Activated T-cell treated with anti-CD3 and anti-CD28 coated beads, Interleukin-2, amount 50 U/mL, for 4 hours (primary cell): ENCODE measurements around the gene PSEN1. TPM values are rescaled to one million over a fixed set of nuclear protein-coding genes. Genes with fewer than 3 reads are reported as not detected.

Experiments
- ATAC-seq, 2 donors: fragments of 200-7000 bp; cut with Tn5 transposase; one replicate each; pipeline ENCODE4 v1.10.0; 2021
- DNase-seq: peaks from one replicate; pipeline ENCODE4 v3.0.0-alpha.2; 2020
- H3K27me3 Mint-ChIP-seq: one replicate; pipeline ENCODE4 v1.8.0; 2021; ENCODE audit warnings: low read depth, mixed read lengths
- H3K36me3 Mint-ChIP-seq: one replicate; pipeline ENCODE4 v1.8.0; 2022; ENCODE audit warnings: mixed read lengths; ENCODE audit not compliant: insufficient read depth
- H3K4me1 Mint-ChIP-seq: one replicate; pipeline ENCODE4 v1.8.0; 2021; ENCODE audit warnings: low read depth, mixed read lengths
- H3K4me3 Mint-ChIP-seq: one replicate; pipeline ENCODE4 v1.8.0; 2021; ENCODE audit warnings: mild to moderate bottlenecking, moderate library complexity, mixed read lengths
- H3K9me3 Mint-ChIP-seq: one replicate; pipeline ENCODE4 v1.8.0; 2021; ENCODE audit warnings: mixed read lengths
- total RNA-seq, 3 donors: library from RNA; stranded (reverse); gene quantifications; one replicate each; pipeline ENCODE4 v1.2.1, GENCODE V29; 2021

The PSEN1 gene
- total RNA-seq, 3 donors from 2014 or later = 21.5 to 29.2 (median 25.0) TPM

GRCh38 chr14:73254247-73255004 lies 118.1 kb downstream of the PSEN1 start:
- no peaks in the 10 kb centered on the region for H3K27me3 Mint-ChIP-seq

GRCh38 chr14:73255005-73255400 lies 118.7 kb downstream of the PSEN1 start:
- peaks cover 3% of the 10 kb centered on the region for H3K4me1 Mint-ChIP-seq
- H3K27me3 Mint-ChIP-seq = no peaks in the 10 kb centered on the region
- H3K9me3 Mint-ChIP-seq = no peaks in the 10 kb centered on the region
- H3K36me3 Mint-ChIP-seq = no peaks in the 10 kb centered on the region
- no peak for ATAC-seq
- no peak overlapping the region for H3K4me3 Mint-ChIP-seq
- DNase-seq = no peak

More at GRCh38 chr14:73254247-73255004, 118.1 kb downstream of the PSEN1 start:
- DNase-seq = no peak
- ATAC-seq = no peak
- Mint-ChIP-seq H3K4me1 (peaks cover 3% of the 10 kb centered on the region), H3K36me3 (no peaks in the 10 kb centered on the region), H3K4me3 (no peak overlapping the region), H3K9me3 (no peaks in the 10 kb centered on the region)

- Mint-ChIP-seq H3K36me3 (no peaks in the 10 kb centered on the region), H3K4me1 (peaks cover 3% of the 10 kb centered on the region), H3K4me3 (no peak overlapping the region), H3K27me3 (peaks cover 1% of the 10 kb centered on the region), H3K9me3 (no peaks in the 10 kb centered on the region)
- no peak for ATAC-seq
- no peak for DNase-seq
Measured at GRCh38 chr14:73255693-73256225, 119.5 kb downstream of the PSEN1 start.

- no peaks in the 10 kb centered on the region for H3K36me3 Mint-ChIP-seq
- H3K27me3 Mint-ChIP-seq = peaks cover 5% of the 10 kb centered on the region
- H3K4me3 Mint-ChIP-seq = no peak overlapping the region
- peaks cover 3% of the 10 kb centered on the region for H3K4me1 Mint-ChIP-seq
- ATAC-seq (peak; percentile 43 to 65), DNase-seq (no peak)
- no peaks in the 10 kb centered on the region for H3K9me3 Mint-ChIP-seq
Measured at GRCh38 chr14:73258076-73258475, 121.8 kb downstream of the PSEN1 start.

- Mint-ChIP-seq H3K27me3 (peaks cover 7% of the 10 kb centered on the region), H3K4me3 (no peak overlapping the region), H3K9me3 (no peaks in the 10 kb centered on the region), H3K4me1 (peaks cover 3% of the 10 kb centered on the region), H3K36me3 (no peaks in the 10 kb centered on the region)
- ATAC-seq = no peak
- no peak for DNase-seq
Measured at GRCh38 chr14:73258845-73259611, 122.7 kb downstream of the PSEN1 start.

GRCh38 chr14:73259837-73260236 lies 123.5 kb downstream of the PSEN1 start:
- DNase-seq = no peak
- no peak overlapping the region for H3K4me3 Mint-ChIP-seq

GRCh38 chr14:73260574-73260973 lies 124.3 kb downstream of the PSEN1 start:
- ATAC-seq (no peak), DNase-seq (no peak)
- Mint-ChIP-seq H3K4me3 (no peak overlapping the region), H3K4me1 (peaks cover 3% of the 10 kb centered on the region), H3K36me3 (no peaks in the 10 kb centered on the region), H3K27me3 (peaks cover 10% of the 10 kb centered on the region), H3K9me3 (no peaks in the 10 kb centered on the region)

More at GRCh38 chr14:73259837-73260236, 123.5 kb downstream of the PSEN1 start:
- Mint-ChIP-seq H3K27me3 (peaks cover 10% of the 10 kb centered on the region), H3K36me3 (no peaks in the 10 kb centered on the region), H3K4me1 (peaks cover 3% of the 10 kb centered on the region), H3K9me3 (no peaks in the 10 kb centered on the region)
- ATAC-seq = no peak

GRCh38 chr14:73261075-73261474 lies 124.8 kb downstream of the PSEN1 start:
- Mint-ChIP-seq H3K4me1 (peaks cover 3% of the 10 kb centered on the region), H3K27me3 (peaks cover 10% of the 10 kb centered on the region), H3K4me3 (no peak overlapping the region), H3K36me3 (no peaks in the 10 kb centered on the region), H3K9me3 (no peaks in the 10 kb centered on the region)
- ATAC-seq (no peak), DNase-seq (no peak)

- H3K27me3 Mint-ChIP-seq = peaks cover 10% of the 10 kb centered on the region
- no peak for DNase-seq
- peaks cover 3% of the 10 kb centered on the region for H3K4me1 Mint-ChIP-seq
- no peaks in the 10 kb centered on the region for H3K9me3 Mint-ChIP-seq
- H3K36me3 Mint-ChIP-seq = no peaks in the 10 kb centered on the region
- H3K4me3 Mint-ChIP-seq = no peak overlapping the region
- ATAC-seq = no peak
Measured at GRCh38 chr14:73261520-73262426, 125.5 kb downstream of the PSEN1 start.

GRCh38 chr14:73262427-73263183 lies 126.3 kb downstream of the PSEN1 start:
- Mint-ChIP-seq H3K4me1 (peaks cover 3% of the 10 kb centered on the region), H3K27me3 (peaks cover 10% of the 10 kb centered on the region), H3K9me3 (no peaks in the 10 kb centered on the region), H3K4me3 (no peak overlapping the region), H3K36me3 (no peaks in the 10 kb centered on the region)
- no peak for DNase-seq
- no peak for ATAC-seq

- Mint-ChIP-seq H3K4me3 (no peak overlapping the region), H3K9me3 (no peaks in the 10 kb centered on the region), H3K4me1 (no peaks in the 10 kb centered on the region), H3K36me3 (no peaks in the 10 kb centered on the region), H3K27me3 (peaks cover 10% of the 10 kb centered on the region)
- ATAC-seq (no peak), DNase-seq (no peak)
Measured at GRCh38 chr14:73263606-73264005, 127.3 kb downstream of the PSEN1 start.

GRCh38 chr14:73264080-73264884 lies 128.0 kb downstream of the PSEN1 start:
- DNase-seq = no peak
- no peak for ATAC-seq
- no peaks in the 10 kb centered on the region for H3K9me3 Mint-ChIP-seq
- H3K4me1 Mint-ChIP-seq = peaks cover 2% of the 10 kb centered on the region
- no peaks in the 10 kb centered on the region for H3K36me3 Mint-ChIP-seq
- H3K27me3 Mint-ChIP-seq = peaks cover 12% of the 10 kb centered on the region
- H3K4me3 Mint-ChIP-seq = no peak overlapping the region
